ENCODE measurements around the gene POLDIP3.

POLDIP3 gene

GRCh38 chr22:42615092-42615859 is 593 bp upstream of the POLDIP3 start:
- H3K36me3 ChIP-seq (ENCODE audit: control insufficient read depth in 2 of 2, insufficient read depth in 1 of 2, low read length in 2 of 2), result peaks cover 9 to 42% of the 10 kb centered on the region in 2 experiments
- CTCF ChIA-PET, result interaction anchor here (0.6 to 1.2 kb wide), 5 partner anchors 8 to 657 kb away, joined by 3 to 7 read pairs (median 3); partner anchors contain the start of genes ATP5MGL and SERHL2
- peak overlapping the region; percentile 90 for H3K4me3 ChIP-seq (ENCODE audit: low read depth, low read length)
- H3K9me3 ChIP-seq (ENCODE audit: control insufficient read depth, insufficient read depth, low read depth, low read length), result no peaks in the 10 kb centered on the region
- POLR2A ChIA-PET, result interaction anchor here (0.5 to 2.7 kb wide), 18 partner anchors 12 to 1167 kb away, joined by 3 to 18 read pairs (median 4); partner anchors contain the start of genes CENPM, CYB5R3 and TTLL12
- peak overlapping the region; percentile 86 for H3K27ac ChIP-seq (ENCODE audit: extremely low read depth, low read depth, low read length)
- peaks cover 4% of the 10 kb centered on the region; the same call in 1 of the 2 replicates for H3K4me1 ChIP-seq (ENCODE audit: control insufficient read depth, insufficient read depth, low read length)
- TF ChIP-seq ZNF518A (tag by site-specific recombination; conservative IDR thresholded peaks at IDR 0.05; ENCODE audit: low read depth), result peak; percentile 47; the same call in 1 of the 2 replicates
- 0 out of 2 replicates have a peak, but pooled peaks have one; percentile 20 for TF ChIP-seq REPIN1 (tag by site-specific recombination; IDR thresholded peaks at IDR 0.05; ENCODE audit: low read depth)
- TF ChIP-seq ZNF266 (tag by site-specific recombination; IDR thresholded peaks at IDR 0.05; ENCODE audit: low read depth), result no peak
- TF ChIP-seq ZNF488 (tag by site-specific recombination; IDR thresholded peaks at IDR 0.05), result no peak
- TF ChIP-seq ZNF600 (tag by site-specific recombination; IDR thresholded peaks at IDR 0.05), result peak; percentile 92
- TF ChIP-seq ZNF394 (tag by site-specific recombination; IDR thresholded peaks at IDR 0.05; ENCODE audit: borderline replicate concordance), result peak; percentile 75; the same call in 1 of the 2 replicates
- TF ChIP-seq TRIM28 (IDR thresholded peaks at IDR 0.05; ENCODE audit: borderline replicate concordance, low read length), result peak; percentile 90; the same call in 1 of the 2 replicates
- peak; percentile 77; the same call in 1 of the 2 replicates for TF ChIP-seq ZBTB1 (tag by site-specific recombination; IDR thresholded peaks at IDR 0.05)
- TF ChIP-seq ZNF624 (tag by site-specific recombination; IDR thresholded peaks at IDR 0.05), result peak; percentile 94
- TF ChIP-seq BCL11A (tag by site-specific recombination; IDR thresholded peaks at IDR 0.05; ENCODE audit: low read depth), result no peak; the same call in 1 of the 2 replicates
- peak; percentile 42; the same call in 1 of the 2 replicates for TF ChIP-seq ZNF146 (tag by site-specific recombination; IDR thresholded peaks at IDR 0.05)
- TF ChIP-seq GLI4 (tag by site-specific recombination; IDR thresholded peaks at IDR 0.05), result peak; percentile 80; the same call in 1 of the 2 replicates
- no peak for TF ChIP-seq ZNF239 (tag by site-specific recombination; IDR thresholded peaks at IDR 0.05)
- TF ChIP-seq ZNF169 (tag by site-specific recombination; IDR thresholded peaks at IDR 0.05), result no peak
- no peak for TF ChIP-seq ZNF214 (tag by site-specific recombination; IDR thresholded peaks at IDR 0.05; ENCODE audit: borderline replicate concordance)
- TF ChIP-seq ZNF704 (tag by site-specific recombination; IDR thresholded peaks at IDR 0.05), result no peak
- no peak; the same call in 1 of the 2 replicates for TF ChIP-seq INSM2 (tag by site-specific recombination; IDR thresholded peaks at IDR 0.05)
- peak; percentile 81; the same call in 1 of the 2 replicates for TF ChIP-seq ZNF768 (tag by site-specific recombination; IDR thresholded peaks at IDR 0.05)
- no peak for TF ChIP-seq ZNF473 (tag by site-specific recombination; IDR thresholded peaks at IDR 0.05)
- no peak for TF ChIP-seq ZNF747 (tag by site-specific recombination; IDR thresholded peaks at IDR 0.05)
- peak; percentile 65 for TF ChIP-seq GLIS2 (tag by site-specific recombination; IDR thresholded peaks at IDR 0.05)
- TF ChIP-seq ZNF221 (tag by site-specific recombination; IDR thresholded peaks at IDR 0.05; ENCODE audit: borderline replicate concordance), result no peak
- TF ChIP-seq ZNF701 (tag by site-specific recombination; IDR thresholded peaks at IDR 0.05), result no peak
- no peak; the same call in 1 of the 2 replicates for TF ChIP-seq ZBTB7A (tag by site-specific recombination; IDR thresholded peaks at IDR 0.05; ENCODE audit: low read depth)
- TF ChIP-seq ZNF155 (tag by site-specific recombination; IDR thresholded peaks at IDR 0.05), result no peak
- no peak for TF ChIP-seq ZBTB26 (tag by site-specific recombination; optimal IDR thresholded peaks at IDR 0.05)
- 0 out of 2 replicates have a peak, but pooled peaks have one; percentile 33 for TF ChIP-seq ZNF660 (tag by site-specific recombination; IDR thresholded peaks at IDR 0.05)

Measured in HEK293 (cell line).